ENCODE data around the gene TLE3. TPM values are rescaled to one million over a fixed set of nuclear protein-coding genes. Genes with fewer than 3 reads are reported as not detected.

TLE3 gene
- polyA plus RNA-seq, 1 donor (not counting 4 experiments of a cell fraction or from before 2014, with no cell fraction given) = 8.3 TPM

GRCh38 chr15:70082281-70082900 lies 15.3 kb downstream of the TLE3 start:
- Histone ChIP-seq H3K27ac (ENCODE audit: control insufficient read depth, insufficient read depth, low read length) (no peak overlapping the region), H3K9ac (ENCODE audit: control insufficient read depth, extremely low read depth, insufficient read depth, low read length) (no peak overlapping the region), H3K4me2 (ENCODE audit: control insufficient read depth, extremely low read depth, insufficient read depth, low read depth, low read length) (no peak overlapping the region), H3K4me3 (ENCODE audit: control insufficient read depth in 2 of 3, extremely low read depth in 1 of 3, insufficient read depth in 2 of 3, low read depth in 1 of 3, low read length in 3 of 3) (no peak overlapping the region), H3K4me1 (ENCODE audit: control insufficient read depth, extremely low read depth, insufficient read depth, low read length) (no peaks in the 10 kb centered on the region), H3K9me1 (ENCODE audit: control insufficient read depth, extremely low read depth, insufficient read depth, low read length) (peaks cover 5% of the 10 kb centered on the region), H3K27me3 (ENCODE audit: control insufficient read depth, extremely low read depth, insufficient read depth, low read length) (no peaks in the 10 kb centered on the region), H3K36me3 (ENCODE audit: control insufficient read depth in 2 of 2, extremely low read depth in 1 of 2, insufficient read depth in 2 of 2, low read length in 2 of 2) (peaks cover 19 to 39% of the 10 kb centered on the region in 2 experiments), H3K9me3 (ENCODE audit: control insufficient read depth, low read depth, low read length) (no peaks in the 10 kb centered on the region), H4K20me1 (ENCODE audit: control insufficient read depth, extremely low read depth, insufficient read depth, low read length) (peaks cover 5% of the 10 kb centered on the region), H2AFZ (ENCODE audit: control insufficient read depth, low read length) (no peak overlapping the region), H3K79me2 (ENCODE audit: control insufficient read depth, insufficient read depth, low read length) (peaks cover 7% of the 10 kb centered on the region)
- DNase-seq (ENCODE audit: low read depth, low spot score) (no peak), FAIRE-seq (no peak)
- dilution Hi-C loops (cut with MboI; ENCODE audit: extremely low pct_ligation_motif_present, low sequenced_read_pairs) = no loop called here
- TF ChIP-seq CTCF (optimal IDR thresholded peaks at IDR 0.05 in 1 of 3, IDR thresholded peaks at IDR 0.05 in 1 of 3, conservative IDR thresholded peaks at IDR 0.05 in 1 of 3; ENCODE audit: extremely low read depth in 1 of 3, insufficient read depth in 2 of 3, low read length in 3 of 3) (no peak), EZH2 (IDR thresholded peaks at IDR 0.05; ENCODE audit: low read length) (no peak)

GRCh38 chr15:70081612-70082011 lies 16.1 kb downstream of the TLE3 start:
- DNase-seq (ENCODE audit: low read depth, low spot score) (no peak), FAIRE-seq (no peak)
- TF ChIP-seq CTCF (optimal IDR thresholded peaks at IDR 0.05 in 1 of 3, IDR thresholded peaks at IDR 0.05 in 1 of 3, conservative IDR thresholded peaks at IDR 0.05 in 1 of 3; ENCODE audit: extremely low read depth in 1 of 3, insufficient read depth in 2 of 3, low read length in 3 of 3) (no peak), EZH2 (IDR thresholded peaks at IDR 0.05; ENCODE audit: low read length) (no peak)
- no peak overlapping the region for H2AFZ ChIP-seq (ENCODE audit: control insufficient read depth, low read length)
- H3K79me2 ChIP-seq (ENCODE audit: control insufficient read depth, insufficient read depth, low read length) = peaks cover 7% of the 10 kb centered on the region
- H3K4me1 ChIP-seq (ENCODE audit: control insufficient read depth, extremely low read depth, insufficient read depth, low read length) = no peaks in the 10 kb centered on the region
- H3K9me3 ChIP-seq (ENCODE audit: control insufficient read depth, low read depth, low read length) = no peaks in the 10 kb centered on the region
- H3K36me3 ChIP-seq (ENCODE audit: control insufficient read depth in 2 of 2, extremely low read depth in 1 of 2, insufficient read depth in 2 of 2, low read length in 2 of 2) = peaks cover 19 to 37% of the 10 kb centered on the region in 2 experiments
- H3K4me2 ChIP-seq (ENCODE audit: control insufficient read depth, extremely low read depth, insufficient read depth, low read depth, low read length) = no peak overlapping the region
- no peak overlapping the region for H3K9ac ChIP-seq (ENCODE audit: control insufficient read depth, extremely low read depth, insufficient read depth, low read length)
- no peaks in the 10 kb centered on the region for H3K27me3 ChIP-seq (ENCODE audit: control insufficient read depth, extremely low read depth, insufficient read depth, low read length)
- dilution Hi-C loops (cut with MboI; ENCODE audit: extremely low pct_ligation_motif_present, low sequenced_read_pairs) = no loop called here
- no peak overlapping the region for H3K4me3 ChIP-seq (ENCODE audit: control insufficient read depth in 2 of 3, extremely low read depth in 1 of 3, insufficient read depth in 2 of 3, low read depth in 1 of 3, low read length in 3 of 3)
- no peak overlapping the region for H3K27ac ChIP-seq (ENCODE audit: control insufficient read depth, insufficient read depth, low read length)
- peaks cover 5% of the 10 kb centered on the region for H3K9me1 ChIP-seq (ENCODE audit: control insufficient read depth, extremely low read depth, insufficient read depth, low read length)
- H4K20me1 ChIP-seq (ENCODE audit: control insufficient read depth, extremely low read depth, insufficient read depth, low read length) = peaks cover 5% of the 10 kb centered on the region
